EH (cell line): ENCODE data around the gene IFI44.

ENCODE experiments used
- DNase-seq: peaks from one replicate; pipeline ENCODE4 v3.0.0-alpha.2; 2015; ENCODE audit warnings: low read depth

Gene IFI44

GRCh38 chr1:78652019-78652560 lies 2.5 kb downstream of the IFI44 start:
- no peak for DNase-seq

GRCh38 chr1:78658901-78659300 lies 9.3 kb downstream of the IFI44 start:
- DNase-seq, result no peak

- DNase-seq, result no peak
These were observed 14.3 kb downstream of the IFI44 start for GRCh38 chr1:78663923-78664322.

- DNase-seq, result no peak
These were observed 15.1 kb downstream of the IFI44 start for GRCh38 chr1:78664763-78665162.

GRCh38 chr1:78665809-78666208 lies 16.2 kb downstream of the IFI44 start:
- DNase-seq, result no peak

GRCh38 chr1:78667939-78668338 lies 18.3 kb downstream of the IFI44 start:
- peak; percentile 16 for DNase-seq

GRCh38 chr1:78668427-78668826 lies 18.8 kb downstream of the IFI44 start:
- no peak for DNase-seq

GRCh38 chr1:78672428-78672827 lies 22.8 kb downstream of the IFI44 start:
- DNase-seq, result no peak

- no peak for DNase-seq
These were observed 23.5 kb downstream of the IFI44 start for GRCh38 chr1:78673120-78673519.

GRCh38 chr1:78676347-78676982 lies 26.8 kb downstream of the IFI44 start:
- DNase-seq, result peak; percentile 74

- DNase-seq, result no peak
These were observed 27.4 kb downstream of the IFI44 start for GRCh38 chr1:78676993-78677392.

- no peak for DNase-seq
These were observed 28.2 kb downstream of the IFI44 start for GRCh38 chr1:78677788-78678187.

GRCh38 chr1:78678324-78678723 lies 28.7 kb downstream of the IFI44 start:
- DNase-seq, result no peak

GRCh38 chr1:78681265-78681664 lies 31.6 kb downstream of the IFI44 start:
- no peak for DNase-seq

- DNase-seq, result peak; percentile 25
These were observed 32.9 kb downstream of the IFI44 start for GRCh38 chr1:78682496-78682895.

GRCh38 chr1:78683079-78683478 lies 33.4 kb downstream of the IFI44 start:
- no peak for DNase-seq

GRCh38 chr1:78687315-78687714 lies 37.7 kb downstream of the IFI44 start:
- DNase-seq, result no peak

- peak; percentile 48 for DNase-seq
These were observed 38.3 kb downstream of the IFI44 start for GRCh38 chr1:78687914-78688313.

GRCh38 chr1:78688697-78689096 lies 39.1 kb downstream of the IFI44 start:
- DNase-seq, result peak; percentile 67

- DNase-seq, result peak; percentile 61
These were observed 40.9 kb downstream of the IFI44 start for GRCh38 chr1:78690516-78690915.

- peak; percentile 75 for DNase-seq
These were observed 42.5 kb downstream of the IFI44 start for GRCh38 chr1:78691995-78692747.

- DNase-seq, result no peak
These were observed 50.2 kb downstream of the IFI44 start for GRCh38 chr1:78699813-78700212.

- no peak for DNase-seq
These were observed 52.8 kb downstream of the IFI44 start for GRCh38 chr1:78702426-78702825.
